NT2/D1 (cell line): ENCODE results near the gene SYT12.
A peak's percentile ranks its signal among the peaks of the same experiment; 100 is the strongest.

Source experiments
- DNase-seq: peaks from one replicate; pipeline ENCODE4 v3.0.0-alpha.2; 2011; ENCODE audit warnings: low read depth, low spot score
- H3K27me3 ChIP-seq: 2 replicates; pipeline ENCODE4 v1.6.0; 2011; ENCODE audit warnings: mild to moderate bottlenecking; ENCODE audit not compliant: insufficient read length, insufficient read depth
- H3K36me3 ChIP-seq: 2 replicates; pipeline ENCODE4 v1.6.1; 2011; ENCODE audit warnings: mild to moderate bottlenecking, low read length, mixed read lengths; ENCODE audit not compliant: insufficient read depth, insufficient read length
- H3K4me1 ChIP-seq: 2 replicates; pipeline ENCODE4 v1.5.1; 2011; ENCODE audit not compliant: insufficient read depth, insufficient read length
- H3K4me3 ChIP-seq: 2 replicates; pipeline ENCODE4 v1.5.1; 2011; ENCODE audit warnings: low read depth; ENCODE audit not compliant: insufficient read length
- H3K9ac ChIP-seq: 2 replicates; pipeline ENCODE4 v1.6.0; 2011; ENCODE audit warnings: low read depth; ENCODE audit not compliant: insufficient read length
- H3K9me3 ChIP-seq: 2 replicates; pipeline ENCODE4 v1.5.1; 2011; ENCODE audit warnings: mild to moderate bottlenecking, low read length; ENCODE audit not compliant: insufficient read depth
- SUZ12 ChIP-seq: IDR thresholded peaks from 2 replicates; pipeline ENCODE4 v1.6.1; 2011; ENCODE audit not compliant: insufficient read length, insufficient read depth; ENCODE audit errors: extremely low read depth
- YY1 ChIP-seq: IDR thresholded peaks from 2 replicates; pipeline ENCODE4 v1.6.1; 2011; ENCODE audit not compliant: insufficient read length, insufficient read depth
- ZNF274 ChIP-seq: IDR thresholded peaks from 2 replicates; pipeline ENCODE4 v1.6.1; 2011; ENCODE audit warnings: mild to moderate bottlenecking, low read depth, low read length

The SYT12 gene

DNA sequence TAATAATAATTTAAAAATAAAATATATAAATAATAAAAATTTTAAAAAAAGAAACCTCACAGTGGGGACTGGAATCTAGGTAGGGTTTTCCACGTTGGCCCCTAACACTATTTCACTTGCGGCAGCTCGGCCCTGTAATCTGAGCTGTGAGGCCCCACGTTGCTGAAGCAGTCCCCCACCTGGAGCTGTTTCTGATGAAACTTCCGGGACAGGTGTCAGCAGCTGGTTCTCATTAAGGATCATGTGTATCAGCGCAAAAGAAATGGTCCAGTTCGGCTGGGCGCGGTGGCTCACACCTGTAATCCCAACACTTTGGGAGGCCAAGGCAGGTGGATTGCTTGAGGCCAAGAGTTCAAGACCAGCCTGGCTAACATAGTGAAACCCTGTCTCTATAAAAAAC, 51.0 kb downstream of the SYT12 start:
- no peak for TF ChIP-seq SUZ12
- TF ChIP-seq YY1, result no peak
- no peak for TF ChIP-seq ZNF274
- H3K9me3 ChIP-seq, result no peaks in the 10 kb centered on the region
- H3K9ac ChIP-seq, result peak overlapping the region; percentile 11
- H3K36me3 ChIP-seq, result peaks cover 6% of the 10 kb centered on the region
- H3K4me3 ChIP-seq, result no peak overlapping the region
- peaks cover 17% of the 10 kb centered on the region for H3K4me1 ChIP-seq
- H3K27me3 ChIP-seq, result no peaks in the 10 kb centered on the region
- DNase-seq, result no peak

DNA sequence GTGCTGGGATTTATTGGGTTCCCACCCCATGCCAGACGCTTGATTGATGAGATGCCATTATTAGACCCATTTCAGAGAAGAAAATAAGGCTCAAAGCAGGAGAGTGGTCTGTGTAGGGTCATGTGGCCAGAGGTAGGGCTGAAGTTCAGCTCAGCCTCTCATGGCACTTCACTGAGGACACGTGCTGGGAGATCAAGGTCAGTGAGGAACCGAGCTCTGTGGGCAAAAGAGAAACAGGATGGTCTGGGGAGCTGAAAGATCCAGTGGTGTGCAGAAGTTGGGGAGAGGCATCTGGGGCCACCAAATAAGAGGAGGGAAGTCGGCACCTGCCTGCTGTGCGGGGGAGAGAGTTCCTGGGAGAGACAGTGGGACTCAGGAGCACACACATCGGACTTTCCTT, 53.3 kb downstream of the SYT12 start:
- peaks cover 6% of the 10 kb centered on the region for H3K36me3 ChIP-seq
- peaks cover 20% of the 10 kb centered on the region for H3K4me1 ChIP-seq
- no peak overlapping the region for H3K9ac ChIP-seq
- H3K4me3 ChIP-seq, result no peak overlapping the region
- no peaks in the 10 kb centered on the region for H3K27me3 ChIP-seq
- no peaks in the 10 kb centered on the region for H3K9me3 ChIP-seq
- TF ChIP-seq ZNF274 (no peak), SUZ12 (no peak), YY1 (no peak)
- DNase-seq, result no peak

GRCh38 chr11:67079065-67079705, 56.3 kb downstream of the SYT12 start:
- no peaks in the 10 kb centered on the region for H3K27me3 ChIP-seq
- no peak overlapping the region for H3K9ac ChIP-seq
- peaks cover 21% of the 10 kb centered on the region for H3K4me1 ChIP-seq
- no peak for DNase-seq
- H3K4me3 ChIP-seq, result no peak overlapping the region
- H3K9me3 ChIP-seq, result no peaks in the 10 kb centered on the region
- TF ChIP-seq ZNF274 (no peak), SUZ12 (no peak), YY1 (no peak)
- H3K36me3 ChIP-seq, result no peaks in the 10 kb centered on the region

DNA sequence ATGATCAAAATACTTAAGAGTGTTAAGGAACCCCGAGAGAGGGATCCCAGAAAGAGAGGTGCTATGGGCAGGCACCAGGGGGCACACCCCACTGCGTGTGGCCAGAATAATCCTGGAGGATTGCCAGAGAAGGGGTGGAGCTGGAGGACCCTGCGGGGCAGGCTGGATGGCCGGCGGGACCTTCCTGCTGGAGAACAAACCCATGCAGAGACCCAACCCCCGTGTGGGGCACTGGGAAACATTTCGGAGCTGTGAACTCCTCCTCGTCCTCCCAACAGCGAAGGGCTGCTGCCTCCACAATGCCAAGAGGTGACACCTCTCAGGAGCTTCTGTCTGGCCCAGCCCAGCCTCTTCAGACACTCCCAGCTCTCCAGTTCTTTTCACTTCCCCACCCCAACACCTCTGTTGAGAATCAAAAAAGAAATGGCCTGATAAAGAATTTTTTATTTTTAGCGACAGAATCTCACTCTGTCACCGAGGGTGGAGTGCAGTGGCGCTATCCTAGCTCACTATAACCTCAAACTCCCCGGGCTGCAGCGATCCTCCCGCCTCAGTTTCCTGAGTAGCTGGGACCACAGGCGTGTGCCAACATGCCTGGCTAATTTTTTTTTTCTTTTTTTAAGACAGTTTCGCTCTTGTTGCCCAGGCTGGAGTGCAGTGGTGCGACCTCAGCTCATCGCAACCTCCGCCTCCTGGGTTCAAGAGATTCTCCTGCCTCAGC, 59.3 kb downstream of the SYT12 start:
- H3K4me3 ChIP-seq, result no peak overlapping the region

DNA sequence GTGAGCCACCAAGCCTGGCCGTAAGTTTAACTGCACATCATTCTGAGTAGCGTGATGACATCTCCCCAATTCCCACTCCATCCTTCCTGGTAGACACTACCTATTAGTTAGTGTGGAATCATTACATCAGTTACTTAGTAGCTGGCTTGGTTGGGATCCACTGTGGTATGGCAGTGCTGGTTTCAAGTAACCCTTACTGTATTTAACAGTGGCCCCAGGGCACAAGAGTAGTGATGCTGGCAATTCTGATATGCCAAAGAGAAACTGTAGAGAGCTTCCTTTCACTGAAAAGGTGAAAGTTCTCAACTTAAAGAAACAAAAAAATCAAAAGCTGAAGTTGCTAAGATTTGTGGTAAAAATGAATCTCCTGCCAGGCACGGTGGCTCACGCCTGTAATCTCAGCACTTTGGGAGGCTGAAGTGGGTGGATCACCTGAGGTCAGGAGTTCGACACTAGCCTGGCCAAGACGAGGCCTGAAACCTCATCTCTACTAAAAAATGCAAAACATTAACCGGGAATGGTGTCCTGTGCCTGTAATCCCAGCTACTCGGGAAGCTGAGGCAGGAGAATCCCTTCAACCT, 60.9 kb downstream of the SYT12 start:
- TF ChIP-seq YY1 (no peak), ZNF274 (no peak), SUZ12 (no peak)
- H3K9ac ChIP-seq, result no peak overlapping the region
- no peaks in the 10 kb centered on the region for H3K36me3 ChIP-seq
- no peak overlapping the region for H3K4me3 ChIP-seq
- no peaks in the 10 kb centered on the region for H3K9me3 ChIP-seq
- DNase-seq, result no peak
- H3K4me1 ChIP-seq, result peaks cover 7% of the 10 kb centered on the region
- no peaks in the 10 kb centered on the region for H3K27me3 ChIP-seq

More for the DNA sequence above, 59.3 kb downstream of the SYT12 start:
- Histone ChIP-seq H3K4me1 (peaks cover 19% of the 10 kb centered on the region), H3K36me3 (no peaks in the 10 kb centered on the region), H3K9me3 (no peaks in the 10 kb centered on the region), H3K9ac (no peak overlapping the region), H3K27me3 (no peaks in the 10 kb centered on the region)
- TF ChIP-seq SUZ12 (no peak), ZNF274 (no peak), YY1 (no peak)
- no peak for DNase-seq

- Histone ChIP-seq H3K36me3 (no peaks in the 10 kb centered on the region), H3K27me3 (no peaks in the 10 kb centered on the region), H3K9me3 (no peaks in the 10 kb centered on the region), H3K4me1 (peaks cover 4% of the 10 kb centered on the region), H3K4me3 (no peak overlapping the region), H3K9ac (no peak overlapping the region)
- TF ChIP-seq YY1 (no peak), ZNF274 (no peak), SUZ12 (no peak)
- DNase-seq, result no peak
Observed at GRCh38 chr11:67085617-67086016, 62.7 kb downstream of the SYT12 start.

DNA sequence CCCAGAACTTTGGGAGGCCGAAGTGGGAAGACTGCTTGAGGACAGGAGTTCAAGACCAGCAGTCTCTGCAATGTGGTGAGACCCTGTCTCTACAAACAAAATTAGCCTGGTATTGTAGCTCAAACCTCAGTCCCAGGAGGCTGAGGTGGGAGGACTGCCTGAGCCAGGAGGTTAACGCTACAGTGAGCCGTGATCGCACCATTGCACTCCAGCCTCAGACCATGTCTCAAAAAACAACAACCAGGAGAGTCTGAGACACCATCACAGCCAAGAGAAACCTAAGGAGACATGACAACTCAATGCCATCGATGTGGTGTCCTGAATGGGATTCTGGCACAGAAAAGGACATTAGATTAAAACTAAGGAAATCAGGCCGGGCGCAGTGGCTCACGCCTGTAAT, 67.8 kb downstream of the SYT12 start:
- TF ChIP-seq SUZ12, result no peak
- no peak for TF ChIP-seq ZNF274
- TF ChIP-seq YY1, result no peak
- no peaks in the 10 kb centered on the region for H3K9me3 ChIP-seq
- no peak overlapping the region for H3K9ac ChIP-seq
- H3K36me3 ChIP-seq, result no peaks in the 10 kb centered on the region
- no peak for DNase-seq
- H3K27me3 ChIP-seq, result no peaks in the 10 kb centered on the region
- H3K4me1 ChIP-seq, result peaks cover 3% of the 10 kb centered on the region
- no peak overlapping the region for H3K4me3 ChIP-seq
